Mesenchymal stem cell (in vitro differentiated cells and primary cell): ENCODE data around the gene SLC35F3.
A peak's percentile ranks its signal among the peaks of the same experiment; 100 is the strongest.

ENCODE experiments used
- DNase-seq: peaks from one replicate; pipeline ENCODE4 v3.0.0-alpha.2; 2013
- H2AFZ ChIP-seq: one replicate; pipeline ENCODE4 v1.6.1; 2013; ENCODE audit warnings: low read depth, mild to moderate bottlenecking, control low read depth, inconsistent platforms, low read length, moderate library complexity
- H2AK5ac ChIP-seq: 2 replicates; pipeline ENCODE4 v1.6.1; 2013; ENCODE audit warnings: low read length, moderate library complexity, mild to moderate bottlenecking, inconsistent platforms; ENCODE audit not compliant: severe bottlenecking
- H2BK120ac ChIP-seq: one replicate; pipeline ENCODE4 v1.6.1; 2013; ENCODE audit warnings: low read depth, mild to moderate bottlenecking, inconsistent platforms, low read length, moderate library complexity
- H2BK12ac ChIP-seq, 2 experiments: one replicate each; pipeline ENCODE4 v1.6.1; 2013; ENCODE audit warnings: inconsistent platforms in 2 of 2, low read length in 2 of 2, mild to moderate bottlenecking in 2 of 2, moderate library complexity in 2 of 2, control low read depth in 1 of 2
- H2BK15ac ChIP-seq: one replicate; pipeline ENCODE4 v1.6.1; 2013; ENCODE audit warnings: mild to moderate bottlenecking, low read depth, inconsistent platforms; ENCODE audit not compliant: poor library complexity, severe bottlenecking
- H2BK5ac ChIP-seq: 2 replicates; pipeline ENCODE4 v1.6.1; 2013; ENCODE audit warnings: low read depth, mild to moderate bottlenecking, low read length, control low read depth, inconsistent platforms; ENCODE audit not compliant: poor library complexity, severe bottlenecking
- H3K14ac ChIP-seq, 2 experiments: one replicate each; pipeline ENCODE4 v1.6.1; 2013; ENCODE audit warnings: inconsistent platforms in 2 of 2, low read length in 2 of 2, control low read depth in 1 of 2, mild to moderate bottlenecking in 1 of 2, moderate library complexity in 1 of 2
- H3K18ac ChIP-seq, 2 experiments: one replicate each; pipeline ENCODE4 v1.6.1; 2013; ENCODE audit warnings: inconsistent platforms in 2 of 2, low read length in 2 of 2, control low read depth in 1 of 2, low read depth in 1 of 2, mild to moderate bottlenecking in 1 of 2
- H3K23ac ChIP-seq, 2 experiments: one replicate each; pipeline ENCODE4 v1.6.1; 2013; ENCODE audit warnings: inconsistent platforms in 2 of 2, low read length in 2 of 2, mild to moderate bottlenecking in 2 of 2, moderate library complexity in 2 of 2, control low read depth in 1 of 2
- H3K27ac ChIP-seq: 2 replicates; pipeline ENCODE4 v1.5.1; 2013; ENCODE audit warnings: mild to moderate bottlenecking, moderate library complexity, low read length, control low read depth, inconsistent platforms; ENCODE audit not compliant: poor library complexity, severe bottlenecking
- H3K27me3 ChIP-seq, 2 experiments: 2 replicates each; pipeline versions ENCODE4 v1.6.1 to v1.7.0; 2013; ENCODE audit warnings: low read length in 2 of 2, mild to moderate bottlenecking in 2 of 2, moderate library complexity in 2 of 2, control low read depth in 1 of 2, inconsistent platforms in 1 of 2; ENCODE audit not compliant: control insufficient read depth in 1 of 2, insufficient read depth in 1 of 2
- H3K36me3 ChIP-seq, 2 experiments: 2 replicates each; pipeline versions ENCODE4 v1.6.1 to v1.7.0; 2013; ENCODE audit warnings: low read length in 2 of 2, control low read depth in 1 of 2, inconsistent platforms in 1 of 2, low read depth in 1 of 2, mild to moderate bottlenecking in 1 of 2; ENCODE audit not compliant: insufficient read depth in 2 of 2, control insufficient read depth in 1 of 2
- H3K4ac ChIP-seq, 2 experiments: one replicate each; pipeline ENCODE4 v1.6.1; 2013; ENCODE audit warnings: inconsistent platforms in 2 of 2, low read length in 2 of 2, mild to moderate bottlenecking in 2 of 2, moderate library complexity in 2 of 2, control low read depth in 1 of 2, low read depth in 1 of 2
- H3K4me1 ChIP-seq: 2 replicates; pipeline ENCODE4 v1.6.1; 2013; ENCODE audit warnings: low read depth, low read length, control low read depth; ENCODE audit not compliant: control insufficient read depth, insufficient read depth
- H3K4me2 ChIP-seq: 2 replicates; pipeline ENCODE4 v1.6.1; 2013; ENCODE audit warnings: low read length, mild to moderate bottlenecking, inconsistent platforms; ENCODE audit not compliant: poor library complexity, severe bottlenecking
- H3K4me3 ChIP-seq, 2 experiments: 2 replicates each; pipeline versions ENCODE4 v1.5.1 to v1.7.0; 2013; ENCODE audit warnings: low read length in 2 of 2, mild to moderate bottlenecking in 2 of 2, control low read depth in 1 of 2, low read depth in 1 of 2; ENCODE audit not compliant: insufficient read depth in 1 of 2
- H3K79me1 ChIP-seq: replicated peaks from 2 replicates; pipeline ENCODE4 v1.6.1; 2013; ENCODE audit warnings: mild to moderate bottlenecking, control low read depth, low read length, inconsistent platforms; ENCODE audit not compliant: poor library complexity, severe bottlenecking
- H3K9ac ChIP-seq: 2 replicates; pipeline ENCODE4 v1.7.0; 2013; ENCODE audit warnings: mild to moderate bottlenecking, low read length, moderate library complexity
- H3K9me3 ChIP-seq: 2 replicates; pipeline ENCODE4 v1.7.0; 2013; ENCODE audit warnings: mild to moderate bottlenecking, low read length; ENCODE audit not compliant: control insufficient read depth
- H4K8ac ChIP-seq: one replicate; pipeline ENCODE4 v1.6.1; 2013; ENCODE audit warnings: inconsistent platforms, mild to moderate bottlenecking, low read length, moderate library complexity
- H4K91ac ChIP-seq: one replicate; pipeline ENCODE4 v1.6.1; 2013; ENCODE audit warnings: mild to moderate bottlenecking, low read length, inconsistent platforms
- WGBS: methylation state at CpG from one replicate; pipeline ENCODE4 v1.1.7; 2013; ENCODE audit warnings: mixed read lengths; 5-methylcytosine and 5-hydroxymethylcytosine counted together

Gene SLC35F3

DNA sequence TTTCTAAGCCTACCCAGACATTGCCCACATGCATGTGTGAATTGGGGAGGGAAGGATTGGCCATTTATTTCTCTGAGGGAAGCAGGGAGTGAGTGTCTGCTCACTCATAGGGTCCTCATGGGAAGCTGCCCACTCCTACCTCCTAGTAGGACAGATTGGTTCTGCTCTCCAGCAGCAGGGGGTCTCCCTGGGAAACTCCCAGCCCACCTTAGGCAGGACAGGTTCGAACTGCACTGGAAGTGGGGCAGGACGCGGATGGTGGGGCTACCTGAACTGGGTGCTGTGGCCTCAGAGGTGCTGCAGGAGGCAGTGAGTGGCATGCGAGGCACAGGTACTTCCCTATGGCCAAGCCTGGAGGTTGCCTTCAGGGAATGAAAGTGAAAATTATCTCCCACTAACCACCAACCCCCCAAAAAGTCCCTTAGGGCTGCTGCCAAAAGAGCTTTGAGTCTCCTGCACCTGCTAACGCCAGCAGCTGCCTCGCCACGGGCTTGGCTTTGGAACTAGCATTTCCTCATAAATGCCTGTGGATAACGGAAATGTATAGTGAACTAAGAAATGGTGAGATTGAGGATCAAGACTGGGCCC is 311.7 kb downstream of the SLC35F3 start:
- no peak overlapping the region for H2AK5ac ChIP-seq
- no peak overlapping the region for H3K18ac ChIP-seq
- no peaks in the 10 kb centered on the region for H3K36me3 ChIP-seq
- H3K27ac ChIP-seq = no peak overlapping the region
- H2AFZ ChIP-seq = no peak overlapping the region
- no peak for DNase-seq
- no peak overlapping the region for H3K23ac ChIP-seq
- H3K14ac ChIP-seq = no peak overlapping the region
- no peak overlapping the region for H3K4me3 ChIP-seq
- H3K27me3 ChIP-seq = peaks cover 43 to 46% of the 10 kb centered on the region in 2 experiments
- peaks cover 10% of the 10 kb centered on the region for H3K4me1 ChIP-seq
- 92% methylated on average over 8 of the region's 8 CpGs for WGBS
- no peak overlapping the region for H2BK5ac ChIP-seq
- no peaks in the 10 kb centered on the region for H3K9me3 ChIP-seq
- H2BK15ac ChIP-seq = no peak overlapping the region
- H4K8ac ChIP-seq = peak overlapping the region; percentile 51
- no peak overlapping the region for H3K4me2 ChIP-seq
- no peak overlapping the region for H4K91ac ChIP-seq
- H3K9ac ChIP-seq = no peak overlapping the region
- H2BK12ac ChIP-seq = no peak overlapping the region
- H3K4ac ChIP-seq = no peak overlapping the region
- no peaks in the 10 kb centered on the region for H3K79me1 ChIP-seq
- no peak overlapping the region for H2BK120ac ChIP-seq

DNA sequence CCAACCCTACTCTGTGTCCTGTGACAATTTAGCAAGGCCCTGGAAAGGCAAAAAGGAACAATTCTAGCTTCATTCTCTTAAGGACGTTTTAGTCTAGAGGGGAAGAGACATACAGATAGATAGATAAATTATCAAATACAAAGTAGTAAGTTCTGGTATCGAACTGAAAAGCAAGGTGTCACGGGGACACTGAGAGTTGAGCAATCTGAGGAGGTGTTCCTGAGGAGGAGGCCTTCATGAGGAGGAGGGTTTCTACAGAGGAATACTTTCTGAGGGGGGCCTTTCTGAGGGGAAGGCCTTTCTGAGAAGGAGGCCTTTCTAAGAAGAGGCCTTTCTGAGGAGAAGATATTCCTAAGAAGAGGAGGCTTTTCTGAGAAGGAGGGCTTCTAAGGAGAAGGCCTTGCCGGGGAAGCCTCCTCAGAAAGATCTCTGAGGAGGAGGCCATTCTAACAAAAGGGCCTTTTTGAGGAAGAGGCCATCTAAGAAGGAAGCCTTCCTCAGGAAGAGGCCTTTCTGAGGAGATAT is 312.9 kb downstream of the SLC35F3 start:
- Histone ChIP-seq H4K91ac (no peak overlapping the region), H3K9ac (no peak overlapping the region), H3K27ac (no peak overlapping the region), H3K18ac (no peak overlapping the region), H3K23ac (no peak overlapping the region), H2BK120ac (no peak overlapping the region), H2AK5ac (no peak overlapping the region), H3K27me3 (peaks cover 43 to 46% of the 10 kb centered on the region in 2 experiments), H3K14ac (no peak overlapping the region), H3K36me3 (no peaks in the 10 kb centered on the region), H4K8ac (no peak overlapping the region), H3K79me1 (no peaks in the 10 kb centered on the region), H3K4me3 (no peak overlapping the region), H3K4ac (no peak overlapping the region), H3K9me3 (no peaks in the 10 kb centered on the region), H2BK15ac (no peak overlapping the region), H2BK5ac (no peak overlapping the region), H2BK12ac (no peak overlapping the region), H3K4me2 (no peak overlapping the region), H3K4me1 (peaks cover 10% of the 10 kb centered on the region), H2AFZ (no peak overlapping the region)
- DNase-seq = no peak
- WGBS = 78% methylated on average over 4 of the region's 4 CpGs

DNA sequence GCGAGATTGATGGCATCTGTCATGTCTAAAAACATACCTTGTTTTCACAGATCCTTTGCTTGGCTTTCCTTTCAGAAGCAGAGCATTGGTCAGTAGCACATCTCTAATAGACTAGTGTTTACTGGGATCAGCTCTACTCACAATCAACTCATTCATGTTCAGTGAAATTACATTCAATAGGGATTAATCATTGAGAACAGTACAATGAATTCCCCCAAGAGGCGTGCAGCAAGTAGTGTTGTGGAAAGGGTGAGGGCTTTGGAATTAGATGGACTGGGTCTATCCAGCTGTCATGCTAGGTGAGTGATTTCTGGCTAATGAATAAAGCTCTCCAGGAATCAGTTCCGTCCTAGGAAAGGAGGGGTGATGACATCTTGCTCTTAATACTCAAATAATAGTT is 313.6 kb downstream of the SLC35F3 start:
- Histone ChIP-seq H3K27me3 (peaks cover 39 to 41% of the 10 kb centered on the region in 2 experiments), H3K4me2 (no peak overlapping the region), H3K4me3 (no peak overlapping the region), H3K36me3 (no peaks in the 10 kb centered on the region), H3K14ac (no peak overlapping the region), H3K79me1 (no peaks in the 10 kb centered on the region), H3K18ac (no peak overlapping the region), H3K27ac (no peak overlapping the region), H3K9ac (no peak overlapping the region), H2BK15ac (no peak overlapping the region), H2AFZ (no peak overlapping the region), H3K9me3 (no peaks in the 10 kb centered on the region), H3K4ac (no peak overlapping the region), H2AK5ac (no peak overlapping the region), H3K4me1 (peaks cover 10% of the 10 kb centered on the region), H2BK12ac (no peak overlapping the region), H2BK5ac (no peak overlapping the region), H4K91ac (no peak overlapping the region), H4K8ac (no peak overlapping the region), H2BK120ac (no peak overlapping the region), H3K23ac (no peak overlapping the region)
- DNase-seq = no peak
- WGBS = 64% methylated on average over 1 of the region's 3 CpGs

DNA sequence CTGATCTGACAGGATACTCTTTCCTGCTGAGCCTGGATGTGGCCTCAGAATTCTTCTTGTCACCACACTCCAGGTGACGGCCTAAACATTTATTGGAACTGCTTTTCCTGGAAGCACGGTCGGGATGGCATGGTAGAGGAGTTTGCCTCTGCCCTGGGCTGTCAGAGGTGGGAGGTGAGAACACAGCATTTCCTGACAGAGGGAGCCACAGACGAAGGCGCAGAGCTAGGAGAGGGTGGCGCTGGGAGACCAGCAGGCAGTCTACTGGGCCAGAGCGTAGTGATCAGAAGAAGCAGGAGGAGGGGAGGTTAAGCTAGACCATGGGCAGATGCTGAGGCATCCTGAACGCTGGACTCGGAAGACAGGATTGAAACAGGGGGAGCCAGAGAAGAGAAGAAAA is 315.2 kb downstream of the SLC35F3 start:
- Histone ChIP-seq H3K27ac (no peak overlapping the region), H2AK5ac (no peak overlapping the region), H2BK120ac (no peak overlapping the region), H3K4me2 (no peak overlapping the region), H4K8ac (no peak overlapping the region), H3K23ac (no peak overlapping the region), H3K4me1 (peaks cover 2% of the 10 kb centered on the region), H2BK15ac (no peak overlapping the region), H3K14ac (no peak overlapping the region), H3K9ac (no peak overlapping the region), H4K91ac (no peak overlapping the region), H3K79me1 (no peaks in the 10 kb centered on the region), H2BK5ac (no peak overlapping the region), H3K27me3 (peaks cover 25 to 28% of the 10 kb centered on the region in 2 experiments), H2BK12ac (no peak overlapping the region), H3K4ac (no peak overlapping the region), H3K18ac (no peak overlapping the region), H3K4me3 (peak overlapping the region in 1 of 2 experiments; percentile 15), H3K36me3 (no peaks in the 10 kb centered on the region), H2AFZ (no peak overlapping the region), H3K9me3 (no peaks in the 10 kb centered on the region)
- DNase-seq = no peak
- 87% methylated on average over 9 of the region's 9 CpGs for WGBS
